Colonic mucosa (tissue), 4 donors: ENCODE results near the gene ADIRF. TPM values are rescaled to one million over a fixed set of nuclear protein-coding genes. Genes with fewer than 3 reads are reported as not detected.
A peak's percentile ranks its signal among the peaks of the same experiment; 100 is the strongest.

Source experiments
- DNase-seq: peaks from one replicate; pipeline ENCODE4 v3.0.0-alpha.2; 2020
- H3K27ac ChIP-seq: fragments of 200-600 bp; one replicate; pipeline ENCODE4 v1.8.0; 2021
- H3K27me3 ChIP-seq: fragments of 200-600 bp; one replicate; pipeline ENCODE4 v1.8.0; 2021
- H3K36me3 ChIP-seq: fragments of 200-600 bp; one replicate; pipeline ENCODE4 v1.8.0; 2021
- H3K4me1 ChIP-seq: fragments of 200-600 bp; one replicate; pipeline ENCODE4 v1.8.0; 2021; ENCODE audit warnings: mild to moderate bottlenecking
- H3K4me3 ChIP-seq: fragments of 200-600 bp; one replicate; pipeline ENCODE4 v1.8.0; 2021
- H3K9ac ChIP-seq, 2 donors: one replicate each; pipeline ENCODE4 v1.7.0; 2013; ENCODE audit warnings: control low read depth in 2 of 2, low read depth in 2 of 2, low read length in 2 of 2
- H3K9me3 ChIP-seq: fragments of 200-600 bp; one replicate; pipeline ENCODE4 v1.8.0; 2021
- intact Hi-C: fragments of 100-400 bp; cut with DNase I; formaldehyde crosslinking; loops from one replicate; pipeline ENCODE4 v1.14.1; 2022
- total RNA-seq, 2 donors: library from RNA; stranded (reverse); fragmentation: NEBNext Ultra II Directional in 1 of 2; extraction: Animal tissue kit (Norgen Biotek cat#: 25700) in 1 of 2; gene quantifications; one replicate each; pipeline ENCODE4 v1.2.1, GENCODE V29; 2021
- TF ChIP-seq, protein P1 (sequence below): fragments of 200-600 bp; IDR thresholded peaks from one replicate; pipeline ENCODE4 v1.8.0; 2022; ENCODE audit warnings: antibody characterized with exemption, mild to moderate bottlenecking
- donor health status: healthy.
- donor health status: DM: no; HTN: no; CAD: no.
- donor health status: DM: no; HTN: no; CAD: no.

ADIRF gene
- total RNA-seq, 2 donors from 2014 or later = 41.5 to 91.2 TPM

DNA sequence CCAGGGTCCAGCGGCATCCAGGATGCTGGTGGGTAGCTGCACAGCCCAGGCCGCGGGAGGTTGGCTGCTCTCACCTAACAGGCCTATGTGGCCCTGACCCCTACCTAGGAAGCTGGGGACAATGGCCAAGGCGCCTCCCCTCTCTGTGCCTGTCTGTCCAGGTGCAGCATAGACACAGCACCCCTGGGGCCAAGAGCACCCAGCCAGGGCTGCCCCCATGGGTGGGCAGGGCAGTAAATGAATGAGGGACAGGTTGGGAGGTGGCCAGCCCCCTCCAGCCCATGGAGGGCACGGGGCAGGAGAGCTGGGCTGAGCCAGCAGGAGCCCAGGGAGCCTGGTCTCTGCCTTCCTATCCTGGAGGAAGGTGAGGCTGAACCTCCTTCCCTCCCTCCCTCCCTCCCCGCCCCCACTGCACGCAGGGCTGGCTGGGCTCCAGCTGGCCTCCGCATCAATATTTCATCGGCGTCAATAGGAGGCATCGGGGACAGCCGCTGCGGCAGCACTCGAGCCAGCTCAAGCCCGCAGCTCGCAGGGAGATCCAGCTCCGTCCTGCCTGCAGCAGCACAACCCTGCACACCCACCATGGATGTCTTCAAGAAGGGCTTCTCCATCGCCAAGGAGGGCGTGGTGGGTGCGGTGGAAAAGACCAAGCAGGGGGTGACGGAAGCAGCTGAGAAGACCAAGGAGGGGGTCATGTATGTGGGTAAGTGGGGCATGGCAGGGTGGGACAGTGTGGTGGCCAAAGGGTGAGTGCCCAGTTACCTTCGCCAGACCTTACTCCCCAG is 10.0 kb upstream of the ADIRF start, which contains the start of gene SNCG:
Gene SNCG, plus strand, starts transcription at position 484 of the 785 bp plus-strand sequence. Its CDS starts 99 bp downstream, at position 583.
- Histone ChIP-seq H3K9ac (peak within 1 kb of the TSS in 1 of 2 donors; percentile 40), H3K9me3 (no peaks in the 10 kb centered on the region), H3K4me3 (no peak within 1 kb of the TSS), H3K27me3 (no peaks in the 10 kb centered on the region), H3K27ac (no peak within 1 kb of the TSS), H3K36me3 (no peaks in the 10 kb centered on the region), H3K4me1 (no peaks in the 10 kb centered on the region)
- peak; percentile 19 for DNase-seq
- intact Hi-C loops = loop anchor here (5.0 kb wide), 1 partner anchor 266 kb away; no protein-coding TSS in a partner anchor
- TF ChIP-seq, protein P1, sequence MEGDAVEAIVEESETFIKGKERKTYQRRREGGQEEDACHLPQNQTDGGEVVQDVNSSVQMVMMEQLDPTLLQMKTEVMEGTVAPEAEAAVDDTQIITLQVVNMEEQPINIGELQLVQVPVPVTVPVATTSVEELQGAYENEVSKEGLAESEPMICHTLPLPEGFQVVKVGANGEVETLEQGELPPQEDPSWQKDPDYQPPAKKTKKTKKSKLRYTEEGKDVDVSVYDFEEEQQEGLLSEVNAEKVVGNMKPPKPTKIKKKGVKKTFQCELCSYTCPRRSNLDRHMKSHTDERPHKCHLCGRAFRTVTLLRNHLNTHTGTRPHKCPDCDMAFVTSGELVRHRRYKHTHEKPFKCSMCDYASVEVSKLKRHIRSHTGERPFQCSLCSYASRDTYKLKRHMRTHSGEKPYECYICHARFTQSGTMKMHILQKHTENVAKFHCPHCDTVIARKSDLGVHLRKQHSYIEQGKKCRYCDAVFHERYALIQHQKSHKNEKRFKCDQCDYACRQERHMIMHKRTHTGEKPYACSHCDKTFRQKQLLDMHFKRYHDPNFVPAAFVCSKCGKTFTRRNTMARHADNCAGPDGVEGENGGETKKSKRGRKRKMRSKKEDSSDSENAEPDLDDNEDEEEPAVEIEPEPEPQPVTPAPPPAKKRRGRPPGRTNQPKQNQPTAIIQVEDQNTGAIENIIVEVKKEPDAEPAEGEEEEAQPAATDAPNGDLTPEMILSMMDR = no peak

DNA sequence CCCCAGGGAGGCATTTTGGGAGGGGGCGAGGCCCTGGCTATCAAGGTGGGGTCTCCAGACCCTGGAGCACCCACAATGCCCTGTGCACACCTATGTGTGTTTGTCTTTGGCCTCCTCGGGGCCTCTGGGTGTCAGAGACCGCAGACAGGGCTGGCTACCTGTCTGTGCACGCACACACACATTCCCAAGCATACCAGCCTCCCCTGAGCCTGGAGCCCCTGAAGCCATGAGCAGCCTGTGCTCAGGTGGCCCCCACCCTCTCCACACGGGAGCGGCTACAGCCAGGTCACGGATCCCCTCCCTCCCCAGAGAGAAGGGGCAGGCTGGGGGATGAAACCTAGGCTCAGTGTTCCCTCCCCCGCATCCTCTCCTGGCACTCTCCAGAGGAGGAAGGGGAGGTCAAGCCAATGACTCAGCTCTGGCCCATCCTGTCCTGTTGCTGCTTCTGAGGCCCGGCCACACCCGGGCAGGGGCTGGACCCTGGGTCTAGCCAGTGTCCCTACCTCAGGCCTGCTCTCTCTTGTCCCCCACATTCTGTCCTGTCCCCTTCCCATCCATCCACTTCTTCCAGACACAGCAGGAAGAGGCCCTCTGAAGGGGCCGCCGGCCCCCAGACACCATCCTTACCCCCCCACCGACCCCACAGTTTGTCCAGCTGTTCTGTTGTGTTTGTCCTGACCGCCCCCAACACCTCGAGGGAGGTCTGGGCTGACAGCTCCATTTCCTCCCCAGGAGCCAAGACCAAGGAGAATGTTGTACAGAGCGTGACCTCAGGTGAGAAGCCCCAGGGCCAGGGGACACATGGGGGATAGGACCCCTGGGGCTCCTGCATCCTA is 9.2 kb upstream of the ADIRF start:
- Histone ChIP-seq H3K4me1 (no peaks in the 10 kb centered on the region), H3K9ac (peak overlapping the region in 1 of 2 donors; percentile 40), H3K27ac (no peak overlapping the region), H3K4me3 (no peak overlapping the region), H3K9me3 (no peaks in the 10 kb centered on the region), H3K36me3 (no peaks in the 10 kb centered on the region), H3K27me3 (no peaks in the 10 kb centered on the region)
- TF ChIP-seq, protein P1 = no peak
- intact Hi-C loops = loop anchor here (5.0 kb wide), 1 partner anchor 267 kb away; no protein-coding TSS in a partner anchor
- DNase-seq = peak; percentile 34

DNA sequence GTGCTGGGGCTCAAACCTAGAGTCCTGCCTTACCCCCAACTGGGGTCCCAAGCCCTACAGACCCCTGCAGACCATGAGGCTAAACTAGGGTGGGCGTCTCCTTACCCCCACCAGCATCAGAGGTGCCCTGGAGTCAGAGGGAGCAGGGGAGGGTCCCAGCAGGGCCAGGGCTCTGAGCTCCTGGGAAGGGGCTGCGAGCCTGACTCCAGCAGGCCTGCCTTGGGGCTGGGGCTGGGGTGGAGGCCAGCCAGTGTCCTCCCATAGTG is 8.6 kb upstream of the ADIRF start:
- H3K27ac ChIP-seq = no peak overlapping the region
- TF ChIP-seq, protein P1 = no peak
- DNase-seq = no peak

DNA sequence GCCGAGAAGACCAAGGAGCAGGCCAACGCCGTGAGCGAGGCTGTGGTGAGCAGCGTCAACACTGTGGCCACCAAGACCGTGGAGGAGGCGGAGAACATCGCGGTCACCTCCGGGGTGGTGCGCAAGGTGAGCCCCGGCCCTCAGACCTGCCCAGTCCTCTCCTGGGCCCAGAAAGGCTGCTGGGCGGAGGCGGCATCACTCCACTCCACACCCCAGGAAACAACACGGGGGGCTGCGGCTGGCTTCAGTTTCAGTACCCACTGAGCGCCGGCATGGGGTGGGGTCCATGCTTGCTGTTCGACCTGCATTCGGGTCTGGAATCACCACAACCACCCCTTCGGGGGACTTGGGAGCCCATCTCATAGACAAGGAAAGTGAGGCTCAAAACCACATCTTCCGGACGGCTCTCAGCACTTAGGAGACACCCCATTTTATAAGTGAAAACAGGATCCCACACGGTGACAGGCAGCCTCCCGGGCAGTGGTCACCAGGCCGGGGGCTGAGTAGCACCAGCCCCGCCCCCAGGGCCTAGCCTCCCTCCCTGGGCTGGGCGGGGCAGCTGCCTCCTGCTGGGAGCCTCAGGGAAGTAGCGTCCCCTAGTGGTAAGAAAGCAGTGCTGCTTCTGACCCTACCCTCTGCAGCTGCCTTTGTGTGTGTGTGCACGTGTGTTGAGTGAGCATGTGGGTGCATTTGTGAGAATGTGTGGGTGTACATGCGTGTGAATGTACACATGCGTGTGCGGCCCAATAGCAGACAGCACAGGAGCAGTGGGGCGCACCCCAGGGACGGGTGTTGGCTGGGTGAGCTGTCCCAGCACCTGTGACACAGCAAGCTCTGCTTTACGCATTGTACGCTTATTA is 8.0 kb upstream of the ADIRF start:
- no peak overlapping the region for H3K4me3 ChIP-seq
- H3K27ac ChIP-seq = no peak overlapping the region
- H3K9me3 ChIP-seq = no peaks in the 10 kb centered on the region
- H3K9ac ChIP-seq = no peak overlapping the region
- intact Hi-C loops = no loop called here
- DNase-seq = peak; percentile 44
- H3K4me1 ChIP-seq = no peaks in the 10 kb centered on the region
- no peaks in the 10 kb centered on the region for H3K27me3 ChIP-seq
- no peaks in the 10 kb centered on the region for H3K36me3 ChIP-seq
- TF ChIP-seq, protein P1 = peak; percentile 94

More for the DNA sequence above, 8.6 kb upstream of the ADIRF start:
- Histone ChIP-seq H3K4me3 (no peak overlapping the region), H3K36me3 (no peaks in the 10 kb centered on the region), H3K27me3 (no peaks in the 10 kb centered on the region), H3K9me3 (no peaks in the 10 kb centered on the region), H3K4me1 (no peaks in the 10 kb centered on the region), H3K9ac (no peak overlapping the region)
- intact Hi-C loops = loop anchor here (5.0 kb wide), 1 partner anchor 267 kb away; no protein-coding TSS in a partner anchor

DNA sequence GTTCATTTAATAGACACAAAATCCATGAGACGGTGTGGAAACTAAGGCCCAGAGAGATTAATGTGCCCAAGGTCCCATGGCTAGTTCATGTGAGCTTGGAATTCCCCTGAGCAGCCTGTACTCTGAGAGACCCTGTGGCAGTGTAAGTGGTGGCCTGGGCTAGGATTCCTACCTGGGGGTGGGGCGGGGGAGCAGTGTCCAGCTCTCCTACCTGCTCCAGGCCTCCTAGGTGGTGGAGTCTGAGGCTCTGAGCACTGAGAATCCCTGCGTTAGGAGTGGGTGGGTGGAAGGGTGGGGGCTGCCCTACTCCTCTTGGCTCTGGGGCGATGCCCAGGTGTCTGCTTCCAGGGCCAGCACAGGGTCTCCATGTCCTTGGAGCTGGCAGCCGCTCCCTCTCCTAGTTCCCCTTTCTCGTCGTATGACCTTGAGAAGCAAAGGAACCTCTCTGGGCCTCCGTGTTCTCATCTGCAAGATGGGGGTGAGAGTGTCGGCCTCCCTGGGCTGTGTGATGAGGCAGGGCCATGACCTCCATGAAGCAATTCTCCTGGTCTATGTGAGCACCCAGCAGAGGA is 7.3 kb upstream of the ADIRF start:
- Histone ChIP-seq H3K4me3 (no peak overlapping the region), H3K4me1 (no peaks in the 10 kb centered on the region), H3K27me3 (no peaks in the 10 kb centered on the region), H3K9ac (no peak overlapping the region), H3K36me3 (no peaks in the 10 kb centered on the region), H3K9me3 (no peaks in the 10 kb centered on the region), H3K27ac (no peak overlapping the region)
- intact Hi-C loops = no loop called here
- TF ChIP-seq, protein P1 = no peak
- no peak for DNase-seq
